Peyer's patch (tissue), 4 donors: ENCODE data around the gene SORL1. TPM values are rescaled to one million over a fixed set of nuclear protein-coding genes. Genes with fewer than 3 reads are reported as not detected.
"Not testable (repeated sequence)": the region's sequence is repeated elsewhere in the genome, so short reads cannot be mapped to it uniquely, and the experiment has no call there.

ENCODE experiments used
- DNase-seq, 3 donors: peaks; one replicate each; pipeline ENCODE4 v3.0.0-alpha.2; 2017 to 2019
- H3K27ac ChIP-seq, 4 donors: fragments of 200-600 bp; sonication (generic); one replicate each; pipeline ENCODE4 v1.5.1; 2016 to 2019
- H3K27me3 ChIP-seq, 2 donors: fragments of 200-600 bp; sonication (generic); one replicate each; pipeline ENCODE4 v1.5.1; 2019
- H3K36me3 ChIP-seq, 3 donors: fragments of 200-600 bp; sonication (generic); one replicate each; pipeline ENCODE4 v1.5.1; 2016 to 2019
- H3K4me1 ChIP-seq, 4 donors: fragments of 200-600 bp; sonication (generic); one replicate each; pipeline ENCODE4 v1.5.1; 2016 to 2019
- H3K4me3 ChIP-seq, 4 donors: fragments of 200-600 bp; sonication (generic); 1 replicate in 3 of 4; 2 replicates in 1 of 4; pipeline ENCODE4 v1.5.1; 2016 to 2019; ENCODE audit warnings: mild to moderate bottlenecking in 1 of 4
- H3K9me3 ChIP-seq, 4 donors: fragments of 200-600 bp; sonication (generic); one replicate each; pipeline ENCODE4 v1.5.1; 2016 to 2019; ENCODE audit warnings: mild to moderate bottlenecking in 1 of 4
- CTCF ChIP-seq, 6 experiments: fragments of 450-650 bp in 4 of 6; fragments of 200-600 bp in 2 of 6; sonication (generic) in 1 of 6; IDR thresholded peaks; one replicate each; pipeline ENCODE4 v1.5.1; 2017 to 2019; ENCODE audit warnings: antibody characterized with exemption in 6 of 6, mild to moderate bottlenecking in 3 of 6, moderate library complexity in 1 of 6
- POLR2A ChIP-seq, 2 donors: fragments of 450-650 bp; IDR thresholded peaks; one replicate each; pipeline ENCODE4 v1.5.1; 2017; ENCODE audit warnings: antibody characterized with exemption in 2 of 2, mild to moderate bottlenecking in 2 of 2, moderate library complexity in 2 of 2
- total RNA-seq, 4 donors: library from RNA; depleted of rRNA; stranded (reverse); fragments of >200 nt; gene quantifications; one replicate each; pipeline ENCODE4 v1.1.0, GENCODE V29; 2016

SORL1 gene
- total RNA-seq, 4 donors from 2014 or later = 52.0 to 282 (median 191) TPM

GRCh38 chr11:121566279-121567168, 114.4 kb downstream of the SORL1 start:
- H3K4me3 ChIP-seq = no peak overlapping the region

GRCh38 chr11:121567995-121568394, 115.9 kb downstream of the SORL1 start:
- H3K27ac ChIP-seq = no peak overlapping the region
- peaks cover 0 to 59% (median 0%) of the 10 kb centered on the region in 3 donors for H3K36me3 ChIP-seq
- no peak overlapping the region for H3K4me3 ChIP-seq
- H3K27me3 ChIP-seq = no peaks in the 10 kb centered on the region
- TF ChIP-seq POLR2A (IDR thresholded peaks at IDR 0.05) (no peak), CTCF (IDR thresholded peaks at IDR 0.05) (no peak)
- DNase-seq = no peak
- peaks cover 0 to 9% (median 0%) of the 10 kb centered on the region in 4 donors for H3K4me1 ChIP-seq
- H3K9me3 ChIP-seq = no peaks in the 10 kb centered on the region

More at GRCh38 chr11:121566279-121567168, 114.4 kb downstream of the SORL1 start:
- no peak for DNase-seq
- H3K4me1 ChIP-seq = peaks cover 0 to 9% (median 0%) of the 10 kb centered on the region in 4 donors
- H3K36me3 ChIP-seq = peaks cover 0 to 58% (median 0%) of the 10 kb centered on the region in 3 donors
- TF ChIP-seq CTCF (IDR thresholded peaks at IDR 0.05) (no peak), POLR2A (IDR thresholded peaks at IDR 0.05) (no peak)
- no peaks in the 10 kb centered on the region for H3K27me3 ChIP-seq
- no peaks in the 10 kb centered on the region for H3K9me3 ChIP-seq
- no peak overlapping the region for H3K27ac ChIP-seq

- H3K4me3 ChIP-seq, H3K9me3 ChIP-seq, H3K27me3 ChIP-seq, H3K27ac ChIP-seq, H3K4me1 ChIP-seq: not testable (repeated sequence)
- peaks cover 0 to 67% (median 0%) of the 10 kb centered on the region in 3 donors for H3K36me3 ChIP-seq
- peak in 2 of 3 donors; percentile 49 to 58 for DNase-seq
Measured at GRCh38 chr11:121569332-121570299, 117.5 kb downstream of the SORL1 start.

GRCh38 chr11:121570453-121570852, 118.3 kb downstream of the SORL1 start:
- Histone ChIP-seq H3K36me3 (peaks cover 0 to 73% (median 0%) of the 10 kb centered on the region in 3 donors), H3K9me3 (no peaks in the 10 kb centered on the region), H3K27me3 (no peaks in the 10 kb centered on the region), H3K4me3 (no peak overlapping the region), H3K4me1 (no peaks in the 10 kb centered on the region), H3K27ac (no peak overlapping the region)
- DNase-seq = no peak
- TF ChIP-seq POLR2A (IDR thresholded peaks at IDR 0.05) (no peak), CTCF (IDR thresholded peaks at IDR 0.05) (no peak)

GRCh38 chr11:121571506-121571905, 119.4 kb downstream of the SORL1 start:
- Histone ChIP-seq H3K27ac (no peak overlapping the region), H3K4me1 (no peaks in the 10 kb centered on the region), H3K27me3 (no peaks in the 10 kb centered on the region), H3K9me3 (no peaks in the 10 kb centered on the region), H3K4me3 (no peak overlapping the region), H3K36me3 (peaks cover 0 to 77% (median 0%) of the 10 kb centered on the region in 3 donors)
- no peak for DNase-seq
- no peak for TF ChIP-seq POLR2A (IDR thresholded peaks at IDR 0.05)
- TF ChIP-seq CTCF (IDR thresholded peaks at IDR 0.05) = no peak
